ENCODE measurements around the gene GID8.

DNA sequence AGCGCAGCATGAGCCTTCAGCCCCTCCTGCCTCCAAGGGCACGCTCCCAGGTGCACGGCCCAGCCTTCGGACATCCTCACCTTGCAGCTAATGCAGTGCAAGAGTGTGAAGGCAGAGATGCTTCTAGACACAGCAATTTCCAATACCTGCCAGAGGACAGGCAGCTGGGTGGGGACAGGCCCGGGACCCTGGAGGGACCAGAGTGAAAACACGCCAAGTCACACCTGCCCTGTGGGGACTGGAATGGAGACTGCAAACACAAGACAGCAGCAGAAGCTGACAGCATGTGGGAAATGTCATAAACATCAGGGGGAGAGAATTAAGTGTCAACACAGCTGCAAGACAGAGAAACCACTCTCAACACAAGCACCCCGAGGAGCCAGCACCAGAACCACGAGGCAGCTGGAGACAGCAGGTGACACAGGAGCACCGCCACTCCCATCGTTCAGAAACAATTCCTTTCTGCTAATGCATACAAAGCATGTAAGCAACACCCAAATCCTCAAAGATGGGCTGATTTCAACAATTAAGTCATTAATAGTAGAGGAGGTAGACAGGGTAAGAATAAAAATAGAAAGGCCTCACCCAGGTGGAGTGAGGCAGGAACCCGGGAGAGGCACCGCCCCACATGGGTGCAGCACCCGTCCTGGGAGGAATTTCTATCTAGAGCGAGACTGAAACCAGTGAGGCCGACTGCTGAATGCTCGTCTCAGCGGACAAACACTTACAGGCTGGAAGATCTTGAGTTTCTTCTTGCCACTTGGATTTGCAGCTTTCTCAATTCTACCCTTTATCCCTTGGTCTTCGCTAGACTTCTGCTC, 28.8 kb upstream of the GID8 start:
- TF ChIP-seq POLR2A (IDR thresholded peaks at IDR 0.05; ENCODE audit: low read length): no peak
- no peak for TF ChIP-seq GATA1 (IDR thresholded peaks at IDR 0.05; ENCODE audit: low read depth, low read length)
